ENCODE results near the gene ADAM12.
A peak's percentile ranks its signal among the peaks of the same experiment; 100 is the strongest.
"Not testable (repeated sequence)": the region's sequence is repeated elsewhere in the genome, so short reads cannot be mapped to it uniquely, and the experiment has no call there.

Gene ADAM12

DNA sequence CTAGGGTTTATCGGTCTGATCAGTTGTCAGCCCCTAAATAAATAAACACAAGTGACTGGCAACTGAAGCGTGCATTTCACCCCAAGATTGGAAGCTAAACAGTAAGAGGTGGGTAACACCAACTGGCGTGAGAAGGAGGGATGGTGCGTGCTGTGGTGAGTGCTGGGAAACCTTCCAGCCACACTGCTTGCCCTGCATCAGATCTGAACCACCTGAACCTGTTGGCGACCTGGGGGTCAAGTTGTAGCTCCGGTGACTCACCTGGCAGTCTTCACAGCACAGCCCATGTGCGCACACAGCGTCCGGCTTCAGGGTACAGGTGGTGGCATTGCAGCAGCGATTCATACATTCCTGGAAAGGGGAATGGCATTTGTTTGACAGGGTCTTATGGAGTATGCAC, 321.8 kb downstream of the ADAM12 start:
- no peak for DNase-seq

DNA sequence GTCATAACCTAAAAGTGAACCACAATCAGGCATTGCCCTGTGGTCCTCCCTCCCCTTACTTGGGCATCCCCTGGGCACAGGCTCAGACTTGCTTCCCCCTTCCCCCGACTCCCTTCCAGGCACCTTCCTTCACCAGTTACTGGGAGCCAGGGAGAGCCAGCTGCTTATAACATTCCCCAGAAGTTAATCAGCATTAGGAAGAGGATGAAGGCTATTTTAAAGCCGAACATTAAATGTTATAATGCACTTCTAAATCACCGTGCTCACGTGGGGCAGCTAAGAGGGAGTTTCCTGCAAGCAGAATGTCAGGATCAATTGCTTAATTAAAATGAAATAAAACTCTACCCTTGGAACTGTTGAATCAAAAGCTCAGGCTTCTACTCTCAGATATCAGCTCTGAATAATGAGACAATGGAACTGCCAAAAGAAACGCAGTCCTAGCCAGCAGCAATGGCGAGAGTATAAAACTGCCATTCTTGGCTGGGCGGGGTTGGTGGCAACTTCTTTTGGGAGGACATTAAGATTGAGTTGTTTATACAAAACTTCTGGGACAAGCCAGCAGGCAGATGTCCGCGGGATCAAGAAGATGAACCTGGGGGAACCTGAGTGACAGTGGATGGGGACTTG, 322.4 kb downstream of the ADAM12 start:
- DNase-seq: no peak

DNA sequence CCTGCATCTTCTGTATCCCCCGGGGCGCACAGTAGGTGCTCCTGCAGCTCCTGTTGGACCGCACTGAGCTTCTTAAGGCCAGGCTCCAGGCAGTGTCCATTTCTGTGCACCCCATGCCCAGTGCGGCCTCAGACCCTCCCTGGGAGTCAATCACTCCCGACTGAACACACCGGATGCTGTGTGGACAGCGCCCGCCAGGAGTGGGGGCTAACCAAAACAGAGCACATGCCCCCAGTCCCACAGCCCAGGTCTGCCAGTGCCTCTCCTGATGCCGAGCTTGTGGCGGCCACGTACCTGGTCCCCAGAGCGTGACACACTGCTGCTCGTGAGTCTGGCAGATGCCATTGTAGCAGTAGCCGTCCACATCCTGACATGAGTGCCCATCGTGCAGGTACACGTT, 323.8 kb downstream of the ADAM12 start:
- DNase-seq: no peak

- no peak for DNase-seq
Observed at GRCh38 chr10:126063353-126063791, 324.9 kb downstream of the ADAM12 start.

GRCh38 chr10:126062131-126063032, 325.9 kb downstream of the ADAM12 start:
- no peak for DNase-seq

DNA sequence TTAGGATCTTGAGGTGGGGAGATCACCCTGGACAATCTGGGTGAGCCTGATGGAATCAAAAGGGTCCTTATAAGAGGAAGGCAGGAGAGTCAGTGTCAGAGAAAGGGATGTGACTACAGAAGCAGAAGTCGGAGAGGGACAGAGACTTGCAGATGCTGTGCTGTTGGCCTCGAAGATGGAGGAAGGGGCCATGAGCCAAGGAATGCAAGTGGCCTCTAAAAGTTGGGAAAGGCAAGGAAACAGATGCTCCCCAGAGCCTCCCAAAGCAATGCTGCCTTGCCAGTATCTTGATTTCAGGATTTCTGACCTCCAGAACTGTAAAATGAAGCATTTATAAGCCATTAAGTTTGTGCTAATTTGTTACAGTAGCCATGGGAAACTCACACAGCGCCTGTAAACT, 326.8 kb downstream of the ADAM12 start:
- no peak for DNase-seq

DNA sequence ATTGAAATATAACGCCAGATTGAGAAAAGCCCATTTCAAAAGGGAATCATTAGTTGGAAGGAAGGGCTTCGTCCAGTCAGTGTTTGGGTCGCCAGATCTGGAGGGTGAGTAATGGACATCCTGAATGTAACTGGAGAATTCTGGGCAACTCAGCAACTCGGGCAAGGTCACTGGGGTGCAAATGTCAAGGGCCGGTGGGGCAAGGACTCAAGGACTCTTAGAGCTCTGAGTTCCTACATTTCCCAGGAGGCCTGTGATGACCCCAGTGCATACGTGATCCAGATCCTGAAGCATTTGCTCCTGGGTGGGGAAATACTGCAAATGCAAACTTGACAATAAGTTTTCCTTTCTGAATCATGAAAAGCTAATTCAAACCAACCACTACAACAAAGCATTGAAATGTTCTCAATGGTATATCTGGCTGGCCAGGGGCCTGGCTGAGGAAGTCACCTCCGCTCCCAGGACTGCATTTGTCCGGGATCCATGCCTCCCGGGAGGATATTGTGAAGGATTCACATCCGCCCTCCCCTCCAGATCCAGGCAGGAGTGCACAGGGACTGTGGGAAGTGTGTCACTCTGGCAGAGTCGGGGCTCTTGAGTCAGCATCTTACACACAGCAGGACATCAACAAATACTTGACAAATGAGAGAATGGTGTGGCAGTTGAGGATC, 327.9 kb downstream of the ADAM12 start:
- no peak for DNase-seq

DNA sequence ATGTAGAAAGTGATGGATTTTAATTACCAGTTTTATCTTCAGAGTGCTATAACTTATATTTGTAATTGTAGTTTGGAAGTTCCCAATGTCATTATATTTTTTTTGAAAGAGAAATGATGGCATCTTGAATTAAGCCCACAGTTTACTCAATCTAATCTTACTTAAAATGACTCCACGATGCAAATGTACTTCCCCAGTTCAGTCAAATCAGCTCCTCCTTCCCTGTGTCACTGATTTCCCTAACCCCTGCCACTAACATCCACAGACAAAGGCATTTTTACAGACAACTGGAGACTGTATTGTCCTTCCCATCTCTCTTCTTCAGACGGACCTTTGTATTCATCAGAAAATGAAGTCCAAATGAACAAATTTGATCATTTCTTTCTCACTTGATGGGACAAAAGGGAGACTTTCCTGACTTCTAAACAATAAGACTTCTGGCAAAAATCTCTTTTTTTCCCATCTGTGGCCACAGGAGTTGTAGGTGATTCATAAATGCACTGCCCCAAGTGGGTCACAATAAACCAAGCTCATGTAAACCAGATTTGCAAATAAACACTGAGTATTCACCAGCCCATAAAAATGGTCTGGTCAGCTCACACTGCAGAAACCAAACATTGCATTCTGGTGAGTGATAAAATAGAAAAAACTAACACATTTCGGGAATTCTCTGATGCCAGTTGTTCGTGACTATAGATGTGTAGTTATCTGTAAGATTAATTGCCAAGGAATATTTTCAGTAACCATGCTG, 329.0 kb downstream of the ADAM12 start:
- no peak for DNase-seq

- no peak for DNase-seq
Observed at GRCh38 chr10:126058507-126058906, 329.8 kb downstream of the ADAM12 start.

GRCh38 chr10:126058104-126058503, 330.2 kb downstream of the ADAM12 start:
- no peak for DNase-seq

- DNase-seq: no peak
Observed at GRCh38 chr10:126057494-126057893, 330.8 kb downstream of the ADAM12 start.

- no peak for DNase-seq
Observed at GRCh38 chr10:126054191-126054590, 334.1 kb downstream of the ADAM12 start.

DNA sequence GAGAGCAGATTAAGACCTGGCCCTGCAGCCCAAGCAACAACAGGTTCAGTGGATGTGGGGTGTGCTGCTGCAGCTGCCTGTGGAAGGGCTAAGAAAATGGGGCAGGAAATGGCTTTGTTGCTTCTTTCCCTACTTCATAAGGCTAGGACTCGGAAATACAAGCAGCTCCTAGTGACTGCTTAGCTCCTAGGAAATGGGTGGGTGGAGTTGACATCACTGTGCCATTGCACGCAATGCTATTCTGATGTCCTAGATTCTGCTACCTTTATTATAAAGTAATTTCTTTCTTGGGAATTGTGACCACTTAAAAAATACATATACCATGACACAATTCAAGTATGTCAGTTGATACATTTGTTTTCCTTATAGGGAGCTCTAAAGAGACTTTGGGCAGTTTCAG, 336.1 kb downstream of the ADAM12 start:
- DNase-seq: no peak

GRCh38 chr10:126049759-126050700, 338.2 kb downstream of the ADAM12 start:
- no peak for DNase-seq

- DNase-seq: not testable (repeated sequence)
Observed at GRCh38 chr10:126047749-126048148, 340.5 kb downstream of the ADAM12 start.

- no peak for DNase-seq
Observed at GRCh38 chr10:126046831-126047230, 341.4 kb downstream of the ADAM12 start.

DNA sequence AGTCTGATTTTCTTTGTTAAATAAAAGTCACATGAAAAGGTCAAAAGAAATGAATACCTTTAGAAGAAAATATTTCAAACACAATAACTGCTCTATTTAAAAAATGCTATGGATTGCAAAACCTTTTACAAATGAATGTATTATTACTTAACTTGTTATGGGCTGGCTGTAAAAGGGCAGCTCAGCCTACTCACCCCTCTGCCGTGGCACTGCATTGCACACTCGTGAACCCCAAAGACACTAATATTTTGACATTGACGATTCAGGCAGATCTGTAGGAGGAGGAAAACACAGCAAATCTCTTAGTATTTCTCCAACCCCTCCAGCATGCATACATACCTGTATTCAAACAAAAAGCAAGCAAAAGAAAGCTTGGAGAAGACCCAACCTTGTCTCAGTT, 342.4 kb downstream of the ADAM12 start:
- DNase-seq: no peak

- no peak for DNase-seq
Observed at GRCh38 chr10:126043389-126043788, 344.9 kb downstream of the ADAM12 start.

DNA sequence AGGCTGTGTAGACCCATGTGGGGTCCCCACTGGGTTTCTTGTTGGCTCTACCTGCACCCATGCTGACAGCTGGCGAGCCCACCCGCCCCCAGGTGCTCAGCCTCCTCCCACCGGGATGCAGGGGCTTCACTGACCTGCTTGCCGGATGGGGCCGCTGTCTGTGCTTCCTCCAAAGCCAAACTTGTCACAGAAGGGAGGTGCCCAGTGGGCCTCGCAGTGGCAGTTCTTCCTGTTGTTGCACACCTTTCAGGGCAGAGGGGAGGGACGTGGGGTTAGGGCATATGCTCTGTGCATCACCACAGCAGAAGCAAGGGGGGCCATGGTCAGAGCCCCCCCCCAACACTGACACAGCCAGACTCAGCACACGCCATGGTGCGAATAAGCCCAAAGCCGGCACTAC, 345.4 kb downstream of the ADAM12 start:
- no peak for DNase-seq

DNA sequence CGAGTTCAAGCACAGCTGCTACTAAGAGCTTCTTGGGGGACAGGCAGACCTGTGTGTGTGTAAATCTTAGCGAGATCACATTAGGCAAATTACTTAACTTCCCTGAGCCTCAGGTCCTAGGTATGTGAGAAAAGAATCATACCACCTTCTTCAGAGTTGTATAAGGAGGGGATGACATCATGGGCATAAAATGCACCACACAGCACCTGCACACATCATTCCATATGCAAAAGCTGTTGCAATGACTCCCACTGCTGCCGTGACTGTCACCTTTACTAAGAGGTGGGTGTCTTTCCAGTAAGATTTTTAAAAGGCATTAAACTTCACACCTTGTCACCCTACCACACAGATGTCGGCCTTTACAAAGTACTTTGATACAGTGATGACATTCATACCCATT, 345.9 kb downstream of the ADAM12 start:
- no peak for DNase-seq

DNA sequence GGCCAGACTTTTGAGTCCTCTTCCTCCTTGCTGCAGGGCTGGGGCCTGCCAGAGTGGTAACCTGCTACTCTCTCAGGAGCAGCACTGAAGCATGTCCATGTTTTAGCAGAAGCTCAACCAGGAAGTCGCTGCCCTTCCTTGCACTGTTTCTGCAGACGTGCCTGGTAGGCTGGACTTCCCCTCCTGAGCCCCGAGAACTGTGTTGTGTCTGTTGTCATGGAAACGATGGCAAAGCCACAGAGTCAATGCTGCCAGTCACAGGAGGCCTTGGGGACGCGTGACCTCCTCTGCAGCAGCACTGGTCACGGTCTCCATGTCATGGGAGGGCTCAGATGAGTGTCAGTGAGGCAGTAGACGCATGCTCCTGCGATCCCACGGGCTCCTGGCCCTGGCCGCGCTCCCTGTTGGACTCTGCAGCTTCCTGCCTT, 346.5 kb downstream of the ADAM12 start:
- peak; percentile 36 for DNase-seq

- DNase-seq: no peak
Observed at GRCh38 chr10:126041117-126041516, 347.2 kb downstream of the ADAM12 start.

Measured in RPMI8226 (cell line).